Measurements from ENCODE around the gene SLC6A5.
"Not testable (repeated sequence)": the region's sequence is repeated elsewhere in the genome, so short reads cannot be mapped to it uniquely, and the experiment has no call there.

SLC6A5 gene

GRCh38 chr11:20599221-20600019, at the start of gene SLC6A5:
Gene SLC6A5 (plus strand): TSS chr11:20599608. CDS start chr11:20599673, 65 bp downstream.
- Histone ChIP-seq H3K4me3 (no peak within 1 kb of the TSS), H3K27ac (no peak within 1 kb of the TSS)
- TF ChIP-seq, protein P1, sequence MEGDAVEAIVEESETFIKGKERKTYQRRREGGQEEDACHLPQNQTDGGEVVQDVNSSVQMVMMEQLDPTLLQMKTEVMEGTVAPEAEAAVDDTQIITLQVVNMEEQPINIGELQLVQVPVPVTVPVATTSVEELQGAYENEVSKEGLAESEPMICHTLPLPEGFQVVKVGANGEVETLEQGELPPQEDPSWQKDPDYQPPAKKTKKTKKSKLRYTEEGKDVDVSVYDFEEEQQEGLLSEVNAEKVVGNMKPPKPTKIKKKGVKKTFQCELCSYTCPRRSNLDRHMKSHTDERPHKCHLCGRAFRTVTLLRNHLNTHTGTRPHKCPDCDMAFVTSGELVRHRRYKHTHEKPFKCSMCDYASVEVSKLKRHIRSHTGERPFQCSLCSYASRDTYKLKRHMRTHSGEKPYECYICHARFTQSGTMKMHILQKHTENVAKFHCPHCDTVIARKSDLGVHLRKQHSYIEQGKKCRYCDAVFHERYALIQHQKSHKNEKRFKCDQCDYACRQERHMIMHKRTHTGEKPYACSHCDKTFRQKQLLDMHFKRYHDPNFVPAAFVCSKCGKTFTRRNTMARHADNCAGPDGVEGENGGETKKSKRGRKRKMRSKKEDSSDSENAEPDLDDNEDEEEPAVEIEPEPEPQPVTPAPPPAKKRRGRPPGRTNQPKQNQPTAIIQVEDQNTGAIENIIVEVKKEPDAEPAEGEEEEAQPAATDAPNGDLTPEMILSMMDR (IDR thresholded peaks at IDR 0.05): no peak
- no peak for DNase-seq (ENCODE audit: low spot score)

GRCh38 chr11:20551096-20551495, 48.3 kb upstream of the SLC6A5 start:
- DNase-seq (ENCODE audit: low spot score): no peak
- TF ChIP-seq, protein P1 (IDR thresholded peaks at IDR 0.05): no peak
- no peak overlapping the region for H3K27ac ChIP-seq
- no peak overlapping the region for H3K4me3 ChIP-seq

GRCh38 chr11:20555783-20556182, 43.6 kb upstream of the SLC6A5 start:
- no peak overlapping the region for H3K4me3 ChIP-seq
- H3K27ac ChIP-seq: no peak overlapping the region
- TF ChIP-seq, protein P1 (IDR thresholded peaks at IDR 0.05): no peak
- DNase-seq (ENCODE audit: low spot score): no peak

GRCh38 chr11:20556396-20556795, 43.0 kb upstream of the SLC6A5 start:
- not testable (repeated sequence) for H3K27ac ChIP-seq; DNase-seq (ENCODE audit: low spot score); H3K4me3 ChIP-seq

GRCh38 chr11:20558741-20559140, 40.7 kb upstream of the SLC6A5 start:
- no peak for DNase-seq (ENCODE audit: low spot score)

DNA sequence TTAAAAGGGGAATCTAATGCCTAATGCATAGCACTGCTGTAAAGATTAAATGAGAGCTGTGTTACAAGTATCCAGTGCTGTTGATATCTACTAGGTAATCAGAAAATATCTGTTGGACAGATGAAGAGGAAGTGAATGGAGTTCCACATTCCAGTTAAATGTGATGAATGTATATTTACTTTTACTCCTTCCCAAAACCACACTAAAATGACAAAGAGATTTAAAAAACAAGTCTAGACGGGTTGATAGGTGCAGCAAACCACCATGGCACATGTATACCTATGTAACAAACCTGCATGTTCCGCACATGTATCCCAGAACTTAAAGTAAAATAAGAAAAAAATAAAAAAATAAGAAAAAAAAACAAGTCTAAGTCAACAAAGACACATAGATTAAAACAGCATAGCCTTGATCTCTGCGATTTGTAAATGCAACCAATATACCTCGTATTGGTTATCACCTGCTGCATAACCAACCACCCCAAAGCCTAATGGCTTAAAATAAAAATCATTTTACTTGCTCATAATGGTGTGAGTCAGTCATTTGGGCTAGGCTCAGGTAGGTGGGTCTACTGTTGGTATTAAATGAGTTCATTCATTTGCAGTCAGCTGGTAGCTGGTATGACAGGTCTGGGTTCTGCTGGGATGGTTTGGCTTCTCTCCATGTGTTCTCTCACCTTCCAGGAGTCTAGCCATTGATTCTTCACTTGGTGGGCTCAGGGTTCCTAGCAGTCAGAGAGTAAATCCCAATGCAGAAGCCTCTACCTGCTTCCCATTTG, 39.7 kb upstream of the SLC6A5 start:
- no peak for DNase-seq (ENCODE audit: low spot score)
- no peak overlapping the region for H3K4me3 ChIP-seq
- no peak overlapping the region for H3K27ac ChIP-seq
- TF ChIP-seq, protein P1 (IDR thresholded peaks at IDR 0.05): no peak

More at GRCh38 chr11:20558741-20559140, 40.7 kb upstream of the SLC6A5 start:
- Histone ChIP-seq H3K4me3 (no peak overlapping the region), H3K27ac (no peak overlapping the region)
- TF ChIP-seq, protein P1 (IDR thresholded peaks at IDR 0.05): no peak

DNA sequence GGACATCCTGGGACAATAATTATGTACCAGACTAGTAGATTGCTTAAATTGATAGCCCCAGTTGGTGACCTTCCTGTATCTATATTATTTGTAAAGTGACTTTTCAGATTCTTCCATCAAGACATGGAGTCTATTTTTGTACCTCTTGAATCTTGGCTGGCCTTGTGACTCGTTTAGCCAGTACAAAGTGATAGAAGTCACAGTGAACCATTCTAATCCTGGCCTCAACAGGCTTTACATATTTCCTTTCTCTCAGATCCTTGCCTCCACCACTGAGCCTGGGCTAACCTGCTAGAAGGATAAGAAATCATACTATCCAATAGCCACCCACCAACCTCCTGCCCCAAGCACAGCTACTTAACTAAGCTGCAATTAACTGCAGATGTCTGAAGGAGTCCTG, 37.5 kb upstream of the SLC6A5 start:
- Histone ChIP-seq H3K4me3 (no peak overlapping the region), H3K27ac (no peak overlapping the region)
- DNase-seq (ENCODE audit: low spot score): no peak
- TF ChIP-seq, protein P1 (IDR thresholded peaks at IDR 0.05): no peak

Measured in coronary artery (tissue), 2 donors.